Osteoblast (primary cell): ENCODE data around the gene PNPLA2. TPM values are rescaled to one million over a fixed set of nuclear protein-coding genes. Genes with fewer than 3 reads are reported as not detected.

Experiments used
- DNase-seq: peaks from one replicate; pipeline ENCODE4 v3.0.0; 2011; ENCODE audit warnings: low spot score, mixed read lengths; ENCODE audit not compliant: insufficient read length; ENCODE audit errors: missing footprints
- H2AFZ ChIP-seq: 2 replicates; pipeline ENCODE4 v1.6.0; 2011; ENCODE audit warnings: mild to moderate bottlenecking, low read length
- H3K27ac ChIP-seq: 2 replicates; pipeline ENCODE4 v1.5.1; 2011; ENCODE audit warnings: mild to moderate bottlenecking, low read depth, low read length, moderate library complexity
- H3K27me3 ChIP-seq: 2 replicates; pipeline ENCODE4 v1.6.0; 2012; ENCODE audit warnings: mild to moderate bottlenecking, control low read depth, inconsistent platforms, low read length, moderate library complexity; ENCODE audit not compliant: insufficient read depth
- H3K36me3 ChIP-seq: 2 replicates; pipeline ENCODE4 v1.5.1; 2011; ENCODE audit warnings: mild to moderate bottlenecking, low read length, control low read depth, moderate library complexity; ENCODE audit not compliant: insufficient read depth
- H3K4me1 ChIP-seq: 2 replicates; pipeline ENCODE4 v1.5.1; 2011; ENCODE audit warnings: mild to moderate bottlenecking, low read length, control low read depth, moderate library complexity; ENCODE audit not compliant: insufficient read depth
- H3K4me2 ChIP-seq: 2 replicates; pipeline ENCODE4 v1.6.0; 2011; ENCODE audit warnings: mild to moderate bottlenecking, low read length; ENCODE audit not compliant: insufficient read depth
- H3K4me3 ChIP-seq: fragments of 200-600 bp; sonication (generic); 3 replicates; pipeline ENCODE4 v1.5.1; 2012; ENCODE audit warnings: mild to moderate bottlenecking, low read length, inconsistent platforms; ENCODE audit not compliant: insufficient read depth
- H3K79me2 ChIP-seq: 2 replicates; pipeline ENCODE4 v1.6.0; 2012; ENCODE audit warnings: mild to moderate bottlenecking, low read length, control low read depth, inconsistent platforms; ENCODE audit not compliant: insufficient read depth
- H3K9me3 ChIP-seq: 2 replicates; pipeline ENCODE4 v1.5.1; 2011; ENCODE audit warnings: low read depth, low read length, control low read depth
- H4K20me1 ChIP-seq: 2 replicates; pipeline ENCODE4 v1.6.0; 2012; ENCODE audit warnings: mild to moderate bottlenecking, low read length, control low read depth; ENCODE audit not compliant: insufficient read depth
- total RNA-seq: library from RNA; depleted of rRNA; stranded (reverse); fragments of >200 nt; gene quantifications from 2 replicates; pipeline ENCODE4 v1.2.3, GENCODE V29; 2012
- TF ChIP-seq, protein P1 (sequence below): IDR thresholded peaks from 2 replicates; pipeline ENCODE4 v1.5.1; 2011; ENCODE audit warnings: mild to moderate bottlenecking, low read depth, low read length, moderate library complexity; ENCODE audit errors: extremely low read depth

PNPLA2 gene
- total RNA-seq, 1 donor = 32.6 TPM

DNA sequence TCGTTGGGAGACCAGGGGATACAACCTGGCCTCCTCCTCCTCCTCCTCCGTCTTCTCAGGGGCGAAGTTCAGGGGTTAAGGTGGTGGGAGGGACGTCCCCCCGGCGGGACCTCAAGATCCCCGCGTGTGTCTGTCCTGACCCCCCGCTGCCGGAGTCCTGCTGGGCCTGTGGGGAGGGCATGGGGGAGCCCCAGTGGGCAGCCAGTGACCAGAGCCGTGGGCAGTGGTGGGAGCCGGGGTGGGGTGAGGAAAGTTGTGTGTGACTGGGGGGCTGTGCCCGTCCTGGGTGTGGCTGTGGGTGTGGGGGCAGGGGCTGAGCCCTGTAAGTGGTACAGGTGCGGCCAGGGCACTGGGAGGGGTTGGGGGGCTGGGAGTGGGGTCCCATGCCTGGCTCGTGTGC lies 34.0 kb downstream of the PNPLA2 start:
- no peak overlapping the region for H3K27ac ChIP-seq

DNA sequence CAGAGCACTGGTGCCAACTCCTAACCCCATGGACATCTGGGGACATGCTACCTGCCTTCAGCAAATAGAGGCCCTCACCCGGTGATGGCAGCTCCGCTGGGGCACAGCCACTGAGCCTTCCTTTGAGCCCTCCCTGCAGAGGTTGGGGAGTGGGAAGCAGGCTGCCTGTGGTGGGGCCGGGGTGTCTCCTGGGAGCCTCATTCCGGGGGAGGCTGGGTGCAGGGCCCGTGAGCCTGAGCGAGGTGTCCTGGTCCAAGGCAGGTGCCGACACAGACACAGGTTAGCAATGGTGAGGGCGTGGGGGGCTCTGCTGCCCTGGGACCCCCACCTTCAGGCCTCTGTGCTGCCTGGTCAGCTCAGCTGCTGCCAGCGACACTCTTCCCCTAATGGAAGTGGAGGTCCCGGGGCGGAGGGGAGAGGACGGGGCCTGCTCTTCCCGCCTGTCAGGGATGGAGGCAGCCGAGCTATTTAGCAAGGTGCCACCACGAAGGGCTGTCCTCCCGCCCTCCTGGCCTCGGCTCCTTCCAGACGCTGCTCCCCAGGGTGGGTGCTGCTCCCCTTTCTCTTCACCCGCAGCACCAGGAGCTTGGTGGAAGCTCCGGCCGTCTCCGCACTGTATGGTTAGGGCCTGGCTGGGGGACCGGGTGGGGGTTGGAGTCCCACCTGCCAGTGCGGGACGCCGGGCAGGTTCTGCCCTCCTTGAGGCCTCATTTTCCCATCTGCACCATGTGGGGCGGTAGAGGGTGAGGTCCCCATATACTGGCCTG lies 35.2 kb downstream of the PNPLA2 start:
- H3K36me3 ChIP-seq = peaks cover 8% of the 10 kb centered on the region

More for the DNA sequence above, 34.0 kb downstream of the PNPLA2 start:
- DNase-seq = no peak
- Histone ChIP-seq H3K36me3 (peaks cover 6% of the 10 kb centered on the region), H3K4me2 (no peak overlapping the region), H3K9me3 (no peaks in the 10 kb centered on the region), H2AFZ (no peak overlapping the region), H3K4me1 (peaks cover 4% of the 10 kb centered on the region), H3K4me3 (no peak overlapping the region), H3K27me3 (no peaks in the 10 kb centered on the region), H4K20me1 (peaks cover 57% of the 10 kb centered on the region), H3K79me2 (peaks cover 90% of the 10 kb centered on the region)
- TF ChIP-seq, protein P1, sequence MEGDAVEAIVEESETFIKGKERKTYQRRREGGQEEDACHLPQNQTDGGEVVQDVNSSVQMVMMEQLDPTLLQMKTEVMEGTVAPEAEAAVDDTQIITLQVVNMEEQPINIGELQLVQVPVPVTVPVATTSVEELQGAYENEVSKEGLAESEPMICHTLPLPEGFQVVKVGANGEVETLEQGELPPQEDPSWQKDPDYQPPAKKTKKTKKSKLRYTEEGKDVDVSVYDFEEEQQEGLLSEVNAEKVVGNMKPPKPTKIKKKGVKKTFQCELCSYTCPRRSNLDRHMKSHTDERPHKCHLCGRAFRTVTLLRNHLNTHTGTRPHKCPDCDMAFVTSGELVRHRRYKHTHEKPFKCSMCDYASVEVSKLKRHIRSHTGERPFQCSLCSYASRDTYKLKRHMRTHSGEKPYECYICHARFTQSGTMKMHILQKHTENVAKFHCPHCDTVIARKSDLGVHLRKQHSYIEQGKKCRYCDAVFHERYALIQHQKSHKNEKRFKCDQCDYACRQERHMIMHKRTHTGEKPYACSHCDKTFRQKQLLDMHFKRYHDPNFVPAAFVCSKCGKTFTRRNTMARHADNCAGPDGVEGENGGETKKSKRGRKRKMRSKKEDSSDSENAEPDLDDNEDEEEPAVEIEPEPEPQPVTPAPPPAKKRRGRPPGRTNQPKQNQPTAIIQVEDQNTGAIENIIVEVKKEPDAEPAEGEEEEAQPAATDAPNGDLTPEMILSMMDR = no peak

DNA sequence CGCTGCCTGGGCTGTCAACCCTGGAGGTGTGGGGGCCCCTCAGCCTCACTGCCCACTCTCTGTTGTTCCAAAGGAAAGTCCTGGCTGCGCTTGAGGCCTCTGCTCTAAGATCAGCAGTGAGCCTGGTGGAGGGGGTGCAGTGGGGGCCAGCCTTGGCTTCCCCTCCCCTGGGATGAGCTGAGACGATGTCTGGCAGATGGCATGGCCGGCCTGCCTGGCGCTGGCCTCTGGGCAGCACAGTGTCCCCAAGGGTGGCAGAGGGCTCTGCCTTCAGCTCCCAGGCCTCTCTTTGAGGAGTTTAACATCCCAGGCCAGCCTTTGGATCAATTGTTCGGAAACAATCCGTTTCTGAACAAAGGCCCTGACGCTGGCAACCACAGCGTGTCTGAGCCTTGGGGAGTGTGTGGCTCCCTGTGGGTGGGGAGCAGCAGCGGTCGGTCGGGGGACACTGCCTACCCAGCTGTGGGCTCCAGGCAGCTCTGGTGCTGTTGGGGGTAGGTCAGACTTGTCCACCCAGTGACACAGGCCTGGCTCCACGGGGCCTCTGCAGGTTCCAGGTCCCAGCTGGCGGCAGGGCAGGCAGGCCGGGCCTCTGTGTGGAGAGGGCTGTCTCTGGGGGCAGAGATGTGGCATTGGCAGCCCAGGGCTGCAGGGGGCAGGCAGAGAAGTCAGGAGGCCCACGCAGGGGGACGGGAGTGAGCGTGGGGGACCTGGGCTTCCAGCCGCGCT lies 36.1 kb downstream of the PNPLA2 start:
- Histone ChIP-seq H3K27me3 (no peaks in the 10 kb centered on the region), H3K27ac (no peak overlapping the region), H3K4me2 (no peak overlapping the region), H3K9me3 (no peaks in the 10 kb centered on the region), H3K79me2 (peaks cover 89% of the 10 kb centered on the region), H4K20me1 (peaks cover 59% of the 10 kb centered on the region), H3K4me1 (peaks cover 4% of the 10 kb centered on the region), H3K4me3 (no peak overlapping the region), H2AFZ (no peak overlapping the region), H3K36me3 (peaks cover 8% of the 10 kb centered on the region)
- TF ChIP-seq, protein P1 = no peak
- DNase-seq = no peak

More for the DNA sequence above, 35.2 kb downstream of the PNPLA2 start:
- TF ChIP-seq, protein P1 = no peak
- Histone ChIP-seq H3K4me1 (no peaks in the 10 kb centered on the region), H3K9me3 (no peaks in the 10 kb centered on the region), H3K4me3 (no peak overlapping the region), H3K4me2 (no peak overlapping the region), H3K27me3 (no peaks in the 10 kb centered on the region), H3K79me2 (peaks cover 89% of the 10 kb centered on the region), H2AFZ (no peak overlapping the region), H3K27ac (no peak overlapping the region), H4K20me1 (peaks cover 57% of the 10 kb centered on the region)
- no peak for DNase-seq

DNA sequence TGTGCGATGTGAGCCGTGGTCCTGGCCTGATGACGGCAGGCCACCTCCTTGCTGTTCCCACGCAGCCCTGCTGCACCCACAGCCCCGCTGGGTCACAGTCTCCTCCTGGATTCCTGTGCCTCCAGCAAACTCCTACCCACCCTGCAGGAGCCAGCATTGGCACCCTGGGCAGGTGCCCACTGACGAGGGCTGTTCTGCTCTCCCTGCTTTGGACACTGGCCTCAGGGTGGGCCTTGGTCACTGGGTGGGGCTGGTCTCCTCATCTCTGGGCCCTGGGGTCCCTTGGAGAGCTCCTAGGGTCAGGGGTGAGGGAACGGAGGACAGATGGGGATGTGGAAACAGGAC lies 36.6 kb downstream of the PNPLA2 start:
- Histone ChIP-seq H3K4me2 (no peak overlapping the region), H2AFZ (no peak overlapping the region), H3K4me1 (peaks cover 7% of the 10 kb centered on the region), H3K36me3 (peaks cover 6% of the 10 kb centered on the region), H3K9me3 (no peaks in the 10 kb centered on the region), H3K4me3 (no peak overlapping the region), H3K79me2 (peaks cover 90% of the 10 kb centered on the region), H3K27ac (no peak overlapping the region), H4K20me1 (peaks cover 63% of the 10 kb centered on the region), H3K27me3 (no peaks in the 10 kb centered on the region)
- TF ChIP-seq, protein P1 = no peak
- no peak for DNase-seq
